Measurements from ENCODE around the gene PID1.

PID1 gene

DNA sequence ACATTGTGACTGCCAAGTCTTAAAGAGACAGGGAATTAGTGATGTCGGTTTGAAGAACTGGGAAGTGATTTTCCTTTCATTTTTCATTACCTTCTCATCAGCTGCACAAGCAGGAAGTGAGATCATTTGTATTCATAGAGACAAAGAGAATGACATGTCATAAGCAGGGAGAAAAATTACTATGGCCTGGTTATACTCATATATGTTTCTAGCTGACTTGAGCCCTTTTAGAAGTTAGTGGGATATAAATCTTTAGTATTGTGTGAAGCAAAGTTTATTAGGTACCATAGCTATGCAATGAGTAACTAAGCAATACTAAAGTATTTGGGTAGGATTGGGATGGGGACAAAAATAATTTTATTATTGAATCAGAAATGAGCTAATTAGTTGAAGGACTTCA lies 284.1 kb downstream of the PID1 start:
- no peaks in the 10 kb centered on the region for H4K20me1 ChIP-seq (ENCODE audit: insufficient read depth, low read length)
- TF ChIP-seq, protein P1, sequence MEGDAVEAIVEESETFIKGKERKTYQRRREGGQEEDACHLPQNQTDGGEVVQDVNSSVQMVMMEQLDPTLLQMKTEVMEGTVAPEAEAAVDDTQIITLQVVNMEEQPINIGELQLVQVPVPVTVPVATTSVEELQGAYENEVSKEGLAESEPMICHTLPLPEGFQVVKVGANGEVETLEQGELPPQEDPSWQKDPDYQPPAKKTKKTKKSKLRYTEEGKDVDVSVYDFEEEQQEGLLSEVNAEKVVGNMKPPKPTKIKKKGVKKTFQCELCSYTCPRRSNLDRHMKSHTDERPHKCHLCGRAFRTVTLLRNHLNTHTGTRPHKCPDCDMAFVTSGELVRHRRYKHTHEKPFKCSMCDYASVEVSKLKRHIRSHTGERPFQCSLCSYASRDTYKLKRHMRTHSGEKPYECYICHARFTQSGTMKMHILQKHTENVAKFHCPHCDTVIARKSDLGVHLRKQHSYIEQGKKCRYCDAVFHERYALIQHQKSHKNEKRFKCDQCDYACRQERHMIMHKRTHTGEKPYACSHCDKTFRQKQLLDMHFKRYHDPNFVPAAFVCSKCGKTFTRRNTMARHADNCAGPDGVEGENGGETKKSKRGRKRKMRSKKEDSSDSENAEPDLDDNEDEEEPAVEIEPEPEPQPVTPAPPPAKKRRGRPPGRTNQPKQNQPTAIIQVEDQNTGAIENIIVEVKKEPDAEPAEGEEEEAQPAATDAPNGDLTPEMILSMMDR (IDR thresholded peaks at IDR 0.05; ENCODE audit: low read length): no peak
- no peaks in the 10 kb centered on the region for H3K27me3 ChIP-seq (replicated peaks; ENCODE audit: insufficient read depth, low read length)
- H3K36me3 ChIP-seq (replicated peaks; ENCODE audit: insufficient read depth, low read length): no peaks in the 10 kb centered on the region
- no peaks in the 10 kb centered on the region for H3K9me2 ChIP-seq (replicated peaks; ENCODE audit: insufficient read depth, low read length)
- H3K4me3 ChIP-seq (ENCODE audit: low read length): no peak overlapping the region
- H3K4me2 ChIP-seq (ENCODE audit: low read depth, low read length): no peak overlapping the region
- no peak overlapping the region for H3K9ac ChIP-seq (ENCODE audit: low read length)
- H3K9me3 ChIP-seq (replicated peaks; ENCODE audit: insufficient read depth, low read length): no peaks in the 10 kb centered on the region
- DNase-seq: no peak
- no peaks in the 10 kb centered on the region for H3K79me2 ChIP-seq (ENCODE audit: low read length)
- no peak overlapping the region for H3K27ac ChIP-seq (ENCODE audit: low read length)
- H2AFZ ChIP-seq (ENCODE audit: low read length): no peak overlapping the region
- H3K4me1 ChIP-seq (ENCODE audit: low read length): no peaks in the 10 kb centered on the region
- H3F3A ChIP-seq (ENCODE audit: insufficient read depth, low read length): no peaks in the 10 kb centered on the region

DNA sequence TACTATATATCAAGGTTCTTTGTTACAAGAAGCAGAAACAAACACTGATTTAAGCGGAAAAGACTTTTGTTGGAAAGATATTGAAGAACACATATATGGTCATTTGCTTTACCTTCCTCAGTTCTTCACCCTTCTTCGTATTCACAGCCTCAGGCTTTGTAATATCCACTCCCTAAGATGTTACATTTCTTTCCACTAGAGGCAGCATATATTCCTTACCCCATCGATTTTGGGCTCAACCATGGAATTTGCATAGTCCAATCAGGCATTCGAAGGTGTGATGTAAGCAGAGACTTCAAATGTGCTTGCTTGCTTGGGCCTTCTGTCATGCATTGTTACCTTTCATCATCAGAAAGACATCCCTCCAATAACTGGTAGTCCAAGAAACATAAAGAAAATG lies 287.4 kb downstream of the PID1 start:
- no peaks in the 10 kb centered on the region for H4K20me1 ChIP-seq (ENCODE audit: insufficient read depth, low read length)
- no peaks in the 10 kb centered on the region for H3K9me2 ChIP-seq (replicated peaks; ENCODE audit: insufficient read depth, low read length)
- H3K27me3 ChIP-seq (replicated peaks; ENCODE audit: insufficient read depth, low read length): no peaks in the 10 kb centered on the region
- no peak for DNase-seq
- no peaks in the 10 kb centered on the region for H3K4me1 ChIP-seq (ENCODE audit: low read length)
- H3K9me3 ChIP-seq (replicated peaks; ENCODE audit: insufficient read depth, low read length): no peaks in the 10 kb centered on the region
- no peaks in the 10 kb centered on the region for H3K36me3 ChIP-seq (replicated peaks; ENCODE audit: insufficient read depth, low read length)
- H3K79me2 ChIP-seq (ENCODE audit: low read length): no peaks in the 10 kb centered on the region
- H2AFZ ChIP-seq (ENCODE audit: low read length): no peak overlapping the region
- H3K27ac ChIP-seq (ENCODE audit: low read length): no peak overlapping the region
- no peak overlapping the region for H3K9ac ChIP-seq (ENCODE audit: low read length)
- H3K4me2 ChIP-seq (ENCODE audit: low read depth, low read length): no peak overlapping the region
- TF ChIP-seq EZH2 (optimal IDR thresholded peaks at IDR 0.05; ENCODE audit: low read depth, low read length) (no peak), EZH2phosphoT487 (IDR thresholded peaks at IDR 0.05; ENCODE audit: low read length) (no peak)
- no peak overlapping the region for H3K4me3 ChIP-seq (ENCODE audit: low read length)
- H3F3A ChIP-seq (ENCODE audit: insufficient read depth, low read length): no peaks in the 10 kb centered on the region

DNA sequence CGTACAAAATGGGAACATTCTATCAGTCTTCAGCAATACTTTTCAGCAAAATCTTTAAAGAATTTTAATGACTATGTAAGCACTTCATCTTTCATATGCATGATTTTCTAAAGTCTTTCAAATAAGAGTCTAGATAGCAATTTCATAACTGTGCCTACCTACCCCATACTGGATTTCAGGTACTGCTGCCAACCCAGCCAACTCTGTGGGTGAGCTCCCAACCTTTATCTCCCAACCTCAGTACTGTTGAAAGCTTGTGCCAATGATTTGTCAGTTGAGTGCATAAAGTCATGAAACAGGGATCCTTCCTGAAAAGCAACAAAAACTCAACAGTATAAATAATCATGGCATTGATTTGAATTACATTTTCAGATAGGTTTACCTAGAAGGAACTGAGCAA lies 296.9 kb downstream of the PID1 start:
- Histone ChIP-seq H3K9me2 (replicated peaks; ENCODE audit: insufficient read depth, low read length) (no peaks in the 10 kb centered on the region), H3K4me1 (ENCODE audit: low read length) (no peaks in the 10 kb centered on the region), H3K27ac (ENCODE audit: low read length) (no peak overlapping the region), H3K36me3 (replicated peaks; ENCODE audit: insufficient read depth, low read length) (no peaks in the 10 kb centered on the region), H2AFZ (ENCODE audit: low read length) (no peak overlapping the region), H3K4me2 (ENCODE audit: low read depth, low read length) (no peak overlapping the region), H3K9ac (ENCODE audit: low read length) (no peak overlapping the region), H3K79me2 (ENCODE audit: low read length) (no peaks in the 10 kb centered on the region), H3F3A (ENCODE audit: insufficient read depth, low read length) (no peaks in the 10 kb centered on the region), H3K4me3 (ENCODE audit: low read length) (no peak overlapping the region), H3K27me3 (replicated peaks; ENCODE audit: insufficient read depth, low read length) (no peaks in the 10 kb centered on the region), H3K9me3 (replicated peaks; ENCODE audit: insufficient read depth, low read length) (no peaks in the 10 kb centered on the region), H4K20me1 (ENCODE audit: insufficient read depth, low read length) (no peaks in the 10 kb centered on the region)
- no peak for DNase-seq
- TF ChIP-seq EZH2phosphoT487 (IDR thresholded peaks at IDR 0.05; ENCODE audit: low read length) (no peak), EZH2 (optimal IDR thresholded peaks at IDR 0.05; ENCODE audit: low read depth, low read length) (no peak)
- TF ChIP-seq, protein P1 (IDR thresholded peaks at IDR 0.05; ENCODE audit: low read length): no peak
